HuH-7.5 (cell line): ENCODE data around the gene ZNF90.
"Not testable (repeated sequence)": the region's sequence is repeated elsewhere in the genome, so short reads cannot be mapped to it uniquely, and the experiment has no call there.

Experiments
- DNase-seq: peaks from one replicate; pipeline ENCODE4 v3.0.0; 2011; ENCODE audit warnings: low spot score

Gene ZNF90

GRCh38 chr19:20103091-20103740 lies 25.4 kb downstream of the ZNF90 start:
- no peak for DNase-seq

- DNase-seq: no peak
These were observed 29.5 kb downstream of the ZNF90 start for GRCh38 chr19:20107301-20107700.

- DNase-seq: not testable (repeated sequence)
These were observed 40.5 kb downstream of the ZNF90 start for GRCh38 chr19:20118064-20118839.

GRCh38 chr19:20124879-20125278 lies 47.1 kb downstream of the ZNF90 start:
- no peak for DNase-seq

GRCh38 chr19:20132933-20133332 lies 55.1 kb downstream of the ZNF90 start:
- DNase-seq: not testable (repeated sequence)

GRCh38 chr19:20137714-20138113 lies 59.9 kb downstream of the ZNF90 start:
- not testable (repeated sequence) for DNase-seq

- no peak for DNase-seq
These were observed 73.9 kb downstream of the ZNF90 start for GRCh38 chr19:20151617-20152145.

GRCh38 chr19:20152506-20152905 lies 74.7 kb downstream of the ZNF90 start:
- not testable (repeated sequence) for DNase-seq

- no peak for DNase-seq
These were observed 75.5 kb downstream of the ZNF90 start for GRCh38 chr19:20153281-20153680.

- DNase-seq: no peak
These were observed 76.8 kb downstream of the ZNF90 start for GRCh38 chr19:20154636-20155035.

- DNase-seq: no peak
These were observed 85.0 kb downstream of the ZNF90 start for GRCh38 chr19:20162821-20163220.

GRCh38 chr19:20164456-20164855 lies 86.7 kb downstream of the ZNF90 start:
- no peak for DNase-seq

GRCh38 chr19:20165971-20166592 lies 88.3 kb downstream of the ZNF90 start:
- DNase-seq: no peak

- DNase-seq: peak; percentile 39
These were observed 89.3 kb downstream of the ZNF90 start, which contains the start of gene ZNF486 for GRCh38 chr19:20167020-20167644. Gene ZNF486 (plus strand): TSS chr19:20167214. CDS start chr19:20167331, 117 bp downstream.

- no peak for DNase-seq
These were observed 89.9 kb downstream of the ZNF90 start for GRCh38 chr19:20167651-20168122.
